Measurements from ENCODE around the gene EIF4H.

GRCh38 chr7:74149603-74150002 is 24.6 kb upstream of the EIF4H start:
- no peak for TF ChIP-seq CTCF (IDR thresholded peaks at IDR 0.05)
- no peak for TF ChIP-seq EZH2 (IDR thresholded peaks at IDR 0.05)
- no peak for TF ChIP-seq EZH2phosphoT487 (IDR thresholded peaks at IDR 0.05)
